Esophagus muscularis mucosa (tissue), 4 donors: ENCODE data around the gene PCDHA8. TPM values are rescaled to one million over a fixed set of nuclear protein-coding genes. Genes with fewer than 3 reads are reported as not detected.
"Not testable (repeated sequence)": the region's sequence is repeated elsewhere in the genome, so short reads cannot be mapped to it uniquely, and the experiment has no call there.

Experiments
- DNase-seq: peaks from one replicate; pipeline ENCODE4 v3.0.0-alpha.2; 2017; ENCODE audit errors: extremely low spot score
- H3K27ac ChIP-seq, 4 donors: fragments of 200-600 bp; sonication (generic); replicated peaks in 1 of 4; 1 replicate in 3 of 4; 2 replicates in 1 of 4; pipeline ENCODE4 v1.5.1; 2016 to 2019; ENCODE audit warnings: mild to moderate bottlenecking in 1 of 4
- H3K27me3 ChIP-seq, 4 donors: fragments of 200-600 bp; sonication (generic); one replicate each; pipeline versions ENCODE4 v1.5.1 to v1.6.0; 2016 to 2019
- H3K36me3 ChIP-seq, 4 donors: fragments of 200-600 bp; sonication (generic); one replicate each; pipeline ENCODE4 v1.5.1; 2016 to 2019
- H3K4me1 ChIP-seq, 4 donors: fragments of 200-600 bp; sonication (generic); one replicate each; pipeline ENCODE4 v1.5.1; 2016 to 2019
- H3K4me3 ChIP-seq, 4 donors: fragments of 200-600 bp; sonication (generic); 1 replicate in 2 of 4; 2 replicates in 2 of 4; pipeline ENCODE4 v1.5.1; 2016 to 2019; ENCODE audit warnings: mild to moderate bottlenecking in 4 of 4, moderate library complexity in 1 of 4
- H3K9me3 ChIP-seq, 4 donors: fragments of 200-600 bp; sonication (generic); 1 replicate in 3 of 4; 2 replicates in 1 of 4; pipeline ENCODE4 v1.5.1; 2016 to 2019
- EP300 ChIP-seq: sonication (generic); formaldehyde crosslinking; IDR thresholded peaks from one replicate; pipeline ENCODE4 v1.6.1; 2017; ENCODE audit warnings: antibody characterized with exemption
- POLR2A ChIP-seq: fragments of 450-650 bp; IDR thresholded peaks from one replicate; pipeline ENCODE4 v1.6.1; 2017; ENCODE audit warnings: antibody characterized with exemption, moderate library complexity, mild to moderate bottlenecking, low read depth
- POLR2AphosphoS5 ChIP-seq, 2 donors: sonication (generic); formaldehyde crosslinking; IDR thresholded peaks; one replicate each; pipeline ENCODE4 v1.6.1; 2017; ENCODE audit warnings: antibody characterized with exemption in 2 of 2
- WGBS: methylation state at CpG from one replicate; pipeline ENCODE4 v1.1.5; 2018; 5-methylcytosine and 5-hydroxymethylcytosine counted together
- intact Hi-C: fragments of 100-400 bp; cut with DNase I; formaldehyde crosslinking; loops from one replicate; pipeline ENCODE4 v1.15.1; 2023
- total RNA-seq, 4 donors: library from RNA; depleted of rRNA; stranded (reverse); fragments of >200 nt; gene quantifications; one replicate each; pipeline versions ENCODE4 v1.1.0 to v1.2.1, GENCODE V29; 2016
- TF ChIP-seq, protein P1 (sequence below), 3 experiments: fragments of 200-600 bp in 2 of 3; fragments of 450-650 bp in 1 of 3; sonication (generic) in 2 of 3; IDR thresholded peaks; one replicate each; pipeline ENCODE4 v1.5.1; 2017 to 2019; ENCODE audit warnings: antibody characterized with exemption in 3 of 3, mild to moderate bottlenecking in 2 of 3, moderate library complexity in 1 of 3

Gene PCDHA8
- total RNA-seq, 4 donors from 2014 or later = 0.29 to 0.83 TPM; not detected in 2

DNA sequence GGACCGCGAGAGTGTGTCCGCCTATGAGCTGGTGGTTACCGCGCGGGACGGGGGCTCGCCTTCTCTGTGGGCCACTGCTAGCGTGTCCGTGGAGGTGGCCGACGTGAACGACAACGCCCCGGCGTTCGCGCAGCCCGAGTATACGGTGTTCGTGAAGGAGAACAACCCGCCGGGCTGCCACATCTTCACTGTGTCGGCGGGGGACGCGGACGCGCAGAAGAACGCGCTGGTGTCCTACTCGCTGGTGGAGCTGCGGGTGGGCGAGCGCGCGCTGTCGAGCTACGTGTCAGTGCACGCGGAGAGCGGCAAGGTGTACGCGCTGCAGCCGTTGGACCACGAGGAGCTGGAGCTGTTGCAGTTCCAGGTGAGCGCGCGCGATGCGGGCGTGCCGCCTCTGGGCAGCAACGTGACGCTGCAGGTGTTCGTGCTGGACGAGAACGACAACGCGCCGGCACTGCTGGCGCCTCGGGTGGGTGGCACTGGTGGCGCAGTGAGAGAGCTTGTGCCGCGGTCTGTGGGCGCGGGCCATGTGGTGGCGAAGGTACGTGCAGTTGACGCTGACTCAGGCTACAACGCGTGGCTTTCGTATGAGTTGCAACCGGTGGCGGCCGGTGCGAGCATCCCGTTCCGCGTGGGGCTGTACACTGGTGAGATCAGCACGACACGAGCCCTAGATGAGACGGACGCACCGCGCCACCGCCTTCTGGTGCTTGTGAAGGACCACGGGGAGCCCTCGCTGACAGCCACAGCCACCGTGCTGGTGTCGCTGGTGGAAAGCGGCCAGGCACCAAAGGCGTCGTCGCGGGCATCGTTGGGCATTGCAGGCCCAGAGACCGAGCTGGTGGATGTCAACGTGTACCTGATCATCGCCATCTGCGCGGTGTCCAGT is 5.1 kb upstream of the PCDHA8 start:
- no peak overlapping the region for H3K4me3 ChIP-seq
- peaks cover 0 to 35% (median 33%) of the 10 kb centered on the region in 4 donors for H3K9me3 ChIP-seq
- 52% methylated on average over 44 of the region's 103 CpGs for WGBS
- no peaks in the 10 kb centered on the region for H3K4me1 ChIP-seq
- intact Hi-C loops = no loop called here
- H3K36me3 ChIP-seq = no peaks in the 10 kb centered on the region
- DNase-seq = peak; percentile 47
- TF ChIP-seq EP300 (no peak), POLR2A (no peak), POLR2AphosphoS5 (IDR thresholded peaks at IDR 0.05) (no peak)
- TF ChIP-seq, protein P1, sequence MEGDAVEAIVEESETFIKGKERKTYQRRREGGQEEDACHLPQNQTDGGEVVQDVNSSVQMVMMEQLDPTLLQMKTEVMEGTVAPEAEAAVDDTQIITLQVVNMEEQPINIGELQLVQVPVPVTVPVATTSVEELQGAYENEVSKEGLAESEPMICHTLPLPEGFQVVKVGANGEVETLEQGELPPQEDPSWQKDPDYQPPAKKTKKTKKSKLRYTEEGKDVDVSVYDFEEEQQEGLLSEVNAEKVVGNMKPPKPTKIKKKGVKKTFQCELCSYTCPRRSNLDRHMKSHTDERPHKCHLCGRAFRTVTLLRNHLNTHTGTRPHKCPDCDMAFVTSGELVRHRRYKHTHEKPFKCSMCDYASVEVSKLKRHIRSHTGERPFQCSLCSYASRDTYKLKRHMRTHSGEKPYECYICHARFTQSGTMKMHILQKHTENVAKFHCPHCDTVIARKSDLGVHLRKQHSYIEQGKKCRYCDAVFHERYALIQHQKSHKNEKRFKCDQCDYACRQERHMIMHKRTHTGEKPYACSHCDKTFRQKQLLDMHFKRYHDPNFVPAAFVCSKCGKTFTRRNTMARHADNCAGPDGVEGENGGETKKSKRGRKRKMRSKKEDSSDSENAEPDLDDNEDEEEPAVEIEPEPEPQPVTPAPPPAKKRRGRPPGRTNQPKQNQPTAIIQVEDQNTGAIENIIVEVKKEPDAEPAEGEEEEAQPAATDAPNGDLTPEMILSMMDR (IDR thresholded peaks at IDR 0.05) = no peak
- no peak overlapping the region for H3K27ac ChIP-seq
- peaks cover 0 to 72% (median 6%) of the 10 kb centered on the region in 4 donors for H3K27me3 ChIP-seq

DNA sequence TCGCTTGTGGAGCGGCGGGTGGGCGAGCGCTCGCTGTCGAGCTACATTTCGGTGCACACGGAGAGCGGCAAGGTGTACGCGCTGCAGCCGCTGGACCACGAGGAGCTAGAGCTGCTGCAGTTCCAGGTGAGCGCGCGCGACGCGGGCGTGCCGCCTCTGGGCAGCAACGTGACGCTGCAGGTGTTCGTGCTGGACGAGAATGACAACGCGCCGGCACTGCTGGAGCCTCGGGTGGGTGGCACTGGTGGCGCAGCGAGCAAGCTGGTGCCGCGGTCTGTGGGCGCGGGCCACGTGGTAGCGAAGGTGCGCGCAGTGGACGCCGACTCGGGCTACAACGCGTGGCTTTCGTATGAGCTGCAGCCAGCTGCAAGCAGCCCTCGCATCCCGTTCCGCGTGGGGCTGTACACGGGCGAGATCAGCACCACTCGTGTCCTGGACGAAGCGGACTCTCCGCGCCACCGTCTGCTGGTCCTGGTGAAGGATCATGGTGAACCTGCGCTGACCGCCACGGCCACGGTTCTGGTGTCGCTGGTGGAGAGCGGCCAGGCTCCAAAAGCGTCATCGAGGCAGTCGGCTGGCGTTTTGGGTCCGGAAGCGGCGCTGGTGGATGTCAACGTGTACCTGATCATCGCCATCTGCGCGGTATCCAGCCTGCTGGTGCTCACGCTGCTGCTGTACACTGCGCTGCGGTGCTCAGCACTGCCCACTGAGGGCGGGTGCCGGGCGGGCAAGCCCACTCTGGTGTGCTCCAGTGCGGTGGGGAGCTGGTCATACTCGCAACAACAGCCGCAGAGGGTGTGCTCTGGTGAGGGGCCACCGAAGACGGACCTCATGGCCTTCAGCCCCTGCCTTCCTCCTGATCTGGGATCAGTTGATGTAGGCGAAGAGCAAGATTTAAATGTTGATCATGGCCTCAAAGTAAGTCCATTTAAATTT is 2.1 kb downstream of the PCDHA8 start:
- Histone ChIP-seq H3K9me3 (peaks cover 0 to 43% (median 34%) of the 10 kb centered on the region in 4 donors), H3K4me3 (no peak overlapping the region), H3K36me3 (no peaks in the 10 kb centered on the region), H3K27me3 (peaks cover 0 to 70% (median 6%) of the 10 kb centered on the region in 4 donors), H3K27ac (no peak overlapping the region), H3K4me1 (no peaks in the 10 kb centered on the region)
- 44% methylated on average over 56 of the region's 87 CpGs for WGBS
- intact Hi-C loops = no loop called here
- DNase-seq = peak; percentile 62
- TF ChIP-seq, protein P1 (IDR thresholded peaks at IDR 0.05) = no peak
- TF ChIP-seq POLR2AphosphoS5 (IDR thresholded peaks at IDR 0.05) = no peak

DNA sequence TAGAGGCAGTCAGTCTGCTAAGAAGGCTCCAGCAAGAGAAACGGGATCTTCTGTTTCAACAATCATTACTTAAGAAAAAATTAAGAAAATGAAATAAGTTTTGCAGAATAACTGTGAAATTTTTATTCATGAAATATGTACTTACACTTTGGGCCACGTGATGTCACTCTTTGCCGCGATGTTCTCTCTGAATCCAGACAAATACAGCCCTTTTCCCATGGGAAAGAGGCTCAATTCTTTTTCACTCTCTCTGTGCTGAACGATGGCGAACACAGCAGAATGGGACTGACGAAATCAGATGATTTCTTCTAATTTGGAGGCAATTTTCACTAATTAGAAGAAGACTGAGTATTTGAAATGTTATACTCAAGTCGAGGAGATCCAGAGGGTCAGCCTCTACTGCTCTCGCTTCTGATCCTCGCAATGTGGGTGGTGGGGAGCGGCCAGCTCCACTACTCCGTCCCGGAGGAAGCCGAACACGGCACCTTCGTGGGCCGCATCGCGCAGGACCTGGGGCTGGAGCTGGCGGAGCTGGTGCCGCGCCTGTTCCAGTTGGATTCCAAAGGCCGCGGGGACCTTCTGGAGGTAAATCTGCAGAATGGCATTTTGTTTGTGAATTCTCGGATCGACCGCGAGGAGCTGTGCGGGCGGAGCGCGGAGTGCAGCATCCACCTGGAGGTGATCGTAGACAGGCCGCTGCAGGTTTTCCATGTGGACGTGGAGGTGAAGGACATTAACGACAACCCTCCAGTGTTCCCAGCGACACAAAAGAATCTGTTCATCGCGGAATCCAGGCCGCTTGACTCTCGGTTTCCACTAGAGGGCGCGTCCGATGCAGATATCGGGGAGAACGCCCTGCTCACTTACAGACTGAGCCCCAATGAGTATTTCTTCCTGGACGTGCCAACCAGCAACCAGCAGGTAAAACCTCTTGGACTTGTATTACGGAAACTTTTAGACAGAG is 7.4 kb downstream of the PCDHA8 start, which contains the start of gene PCDHA9:
PCDHA9 (plus strand) TSS at position 244 of the 964 bp plus-strand sequence; CDS start at position 358, 114 bp downstream.
- H3K4me1 ChIP-seq, DNase-seq, H3K4me3 ChIP-seq, H3K27ac ChIP-seq, H3K36me3 ChIP-seq, intact Hi-C loops: not testable (repeated sequence)
- 24% methylated on average over 24 of the region's 48 CpGs for WGBS
- peaks cover 0 to 29% (median 20%) of the 10 kb centered on the region in 4 donors for H3K9me3 ChIP-seq
- H3K27me3 ChIP-seq = peaks cover 0 to 64% (median 8%) of the 10 kb centered on the region in 4 donors

DNA sequence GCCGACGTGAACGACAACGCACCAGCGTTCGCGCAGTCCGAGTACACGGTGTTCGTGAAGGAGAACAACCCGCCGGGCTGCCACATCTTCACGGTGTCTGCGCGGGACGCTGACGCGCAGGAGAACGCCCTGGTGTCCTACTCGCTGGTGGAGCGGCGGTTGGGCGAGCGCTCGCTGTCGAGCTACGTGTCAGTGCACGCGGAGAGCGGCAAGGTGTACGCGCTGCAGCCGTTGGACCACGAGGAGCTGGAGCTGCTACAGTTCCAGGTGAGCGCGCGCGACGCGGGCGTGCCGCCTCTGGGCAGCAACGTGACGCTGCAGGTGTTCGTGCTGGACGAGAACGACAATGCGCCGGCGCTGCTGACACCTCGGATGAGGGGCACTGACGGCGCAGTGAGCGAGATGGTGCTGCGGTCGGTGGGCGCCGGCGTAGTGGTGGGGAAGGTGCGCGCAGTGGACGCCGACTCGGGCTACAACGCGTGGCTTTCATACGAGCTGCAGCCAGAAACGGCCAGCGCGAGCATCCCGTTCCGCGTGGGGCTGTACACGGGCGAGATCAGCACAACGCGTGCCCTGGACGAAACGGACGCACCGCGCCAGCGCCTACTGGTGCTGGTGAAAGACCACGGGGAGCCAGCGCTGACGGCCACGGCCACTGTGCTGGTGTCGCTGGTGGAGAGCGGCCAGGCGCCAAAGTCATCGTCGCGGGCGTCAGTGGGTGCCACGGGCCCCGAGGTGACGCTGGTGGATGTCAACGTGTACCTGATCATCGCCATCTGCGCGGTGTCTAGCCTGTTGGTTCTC is 9.0 kb downstream of the PCDHA8 start:
- 46% methylated on average over 20 of the region's 101 CpGs for WGBS
- H3K9me3 ChIP-seq = peaks cover 0 to 28% (median 14%) of the 10 kb centered on the region in 4 donors
- H3K27ac ChIP-seq, H3K4me3 ChIP-seq, DNase-seq, H3K36me3 ChIP-seq, H3K4me1 ChIP-seq, intact Hi-C loops: not testable (repeated sequence)
- peaks cover 0 to 68% (median 8%) of the 10 kb centered on the region in 4 donors for H3K27me3 ChIP-seq
